ENCODE measurements around the gene DNAH10.
A peak's percentile ranks its signal among the peaks of the same experiment; 100 is the strongest.
"Not testable (repeated sequence)": the region's sequence is repeated elsewhere in the genome, so short reads cannot be mapped to it uniquely, and the experiment has no call there.

DNAH10 gene

DNA sequence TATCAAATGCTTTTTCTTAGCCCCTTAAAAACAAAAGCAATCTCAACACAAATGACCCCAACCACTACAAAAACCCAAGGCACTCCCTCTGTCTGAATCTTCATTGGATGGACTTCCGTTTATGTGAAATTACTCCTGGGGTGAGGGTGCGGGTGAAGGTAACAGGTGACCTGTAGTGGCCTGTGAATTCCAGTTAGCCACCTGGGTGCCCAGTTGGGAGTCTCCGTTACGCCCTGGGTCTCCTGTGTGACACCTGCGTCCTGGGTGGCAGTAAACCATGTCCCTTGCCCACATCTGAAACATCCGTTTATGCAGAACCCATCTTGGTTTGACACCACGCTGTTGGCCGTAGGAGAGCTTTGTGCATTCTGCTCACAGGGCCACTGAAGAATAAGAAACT lies 148.0 kb downstream of the DNAH10 start:
- DNase-seq = no peak

DNA sequence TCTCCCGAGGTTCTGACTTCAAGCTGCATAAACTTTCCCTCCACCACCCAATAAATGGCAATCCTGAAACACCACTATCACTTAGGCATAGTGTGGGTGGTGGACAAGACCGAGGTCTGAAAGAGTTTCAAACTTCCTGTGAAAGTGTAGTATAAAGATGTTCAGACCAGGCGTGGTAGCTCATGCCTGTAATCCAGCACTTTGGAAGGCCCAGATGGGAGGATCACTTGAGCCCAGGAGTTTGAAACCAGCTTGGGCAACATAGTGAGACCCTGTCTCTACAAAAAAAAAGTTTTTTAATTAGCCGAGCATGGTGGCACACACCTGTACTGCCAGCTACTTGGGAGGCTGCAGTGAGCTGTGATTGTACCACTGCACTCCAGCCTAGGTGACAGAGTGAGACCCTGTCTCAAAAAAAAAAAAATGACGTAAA lies 148.7 kb downstream of the DNAH10 start:
- DNase-seq = no peak

DNA sequence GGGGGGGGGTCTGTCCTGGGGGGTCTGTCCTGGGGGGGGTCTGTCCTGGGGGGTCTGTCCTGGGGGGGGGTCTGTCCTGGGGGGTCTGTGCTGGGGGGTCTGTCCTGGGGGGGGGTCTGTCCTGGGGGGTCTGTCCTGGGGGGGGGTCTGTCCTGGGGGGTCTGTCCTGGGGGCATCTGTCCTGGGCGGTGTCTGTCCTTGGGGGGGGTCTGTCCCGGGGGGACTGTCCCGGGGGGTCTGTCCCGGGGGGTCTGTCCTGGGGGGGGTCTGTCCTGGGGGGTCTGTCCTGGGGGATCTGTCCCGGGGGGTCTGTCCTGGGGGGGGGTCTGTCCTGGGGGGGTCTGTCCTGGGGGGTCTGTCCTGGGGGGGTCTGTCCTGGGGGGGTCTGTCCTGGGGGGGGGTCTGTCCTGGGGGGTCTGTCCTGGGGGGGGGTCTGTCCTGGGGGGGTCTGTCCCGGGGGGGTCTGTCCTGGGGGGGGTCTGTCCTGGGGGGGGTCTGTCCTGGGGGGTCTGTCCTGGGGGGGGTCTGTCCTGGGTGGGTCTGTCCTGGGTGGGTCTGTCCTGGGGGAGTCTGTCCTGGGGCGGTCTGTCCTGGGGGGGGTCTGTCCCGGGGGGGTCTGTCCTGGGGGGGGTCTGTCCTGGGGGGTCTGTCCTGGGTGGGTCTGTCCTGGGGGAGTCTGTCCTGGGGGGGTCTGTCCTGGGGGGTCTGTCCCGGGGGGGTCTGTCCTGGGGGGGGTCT lies 149.7 kb downstream of the DNAH10 start:
- not testable (repeated sequence) for DNase-seq

DNA sequence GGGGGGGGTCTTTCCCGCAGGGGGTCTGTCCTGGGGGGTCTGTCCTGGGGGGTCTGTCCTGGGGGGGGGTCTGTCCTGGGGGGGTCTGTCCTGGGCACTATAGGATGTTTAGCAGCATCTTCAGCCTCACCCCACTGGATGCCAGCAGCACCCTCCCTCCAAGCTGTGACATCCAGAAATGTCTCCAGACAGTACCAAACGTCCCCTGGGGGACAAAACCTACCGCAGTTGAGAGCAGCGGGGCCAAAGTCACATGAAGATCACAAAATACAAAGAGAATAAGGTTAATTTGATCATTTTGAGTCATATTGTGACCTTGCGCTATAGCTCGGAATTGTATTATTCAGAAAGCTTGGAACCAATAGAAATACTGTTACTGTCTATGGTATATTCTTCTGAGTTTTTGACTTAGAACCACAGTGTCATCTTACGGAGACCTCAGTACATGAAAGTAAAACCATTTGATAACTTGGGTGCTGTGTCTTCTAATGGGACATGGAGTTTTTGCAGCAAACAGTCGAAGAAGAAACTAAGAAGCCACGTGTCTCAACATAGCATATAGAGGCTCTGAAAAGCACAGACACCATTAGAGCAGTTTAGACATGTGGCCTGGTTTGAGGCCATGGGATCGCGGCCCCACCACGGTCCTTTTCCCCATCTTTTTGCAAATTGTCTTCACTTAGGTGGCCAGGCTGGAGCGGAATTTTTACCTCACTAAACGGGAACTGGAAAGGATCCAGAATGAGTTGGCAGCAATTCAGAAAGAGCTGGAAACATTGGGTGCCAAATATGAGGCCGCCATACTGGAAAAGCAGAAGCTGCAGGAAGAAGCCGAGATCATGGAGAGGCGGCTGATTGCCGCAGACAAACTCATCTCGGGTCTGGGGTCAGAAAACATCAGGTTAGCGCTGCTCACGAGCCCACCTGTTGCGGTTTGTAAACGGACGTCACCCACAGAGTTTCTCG lies 150.6 kb downstream of the DNAH10 start:
- peak; percentile 27 for DNase-seq

DNA sequence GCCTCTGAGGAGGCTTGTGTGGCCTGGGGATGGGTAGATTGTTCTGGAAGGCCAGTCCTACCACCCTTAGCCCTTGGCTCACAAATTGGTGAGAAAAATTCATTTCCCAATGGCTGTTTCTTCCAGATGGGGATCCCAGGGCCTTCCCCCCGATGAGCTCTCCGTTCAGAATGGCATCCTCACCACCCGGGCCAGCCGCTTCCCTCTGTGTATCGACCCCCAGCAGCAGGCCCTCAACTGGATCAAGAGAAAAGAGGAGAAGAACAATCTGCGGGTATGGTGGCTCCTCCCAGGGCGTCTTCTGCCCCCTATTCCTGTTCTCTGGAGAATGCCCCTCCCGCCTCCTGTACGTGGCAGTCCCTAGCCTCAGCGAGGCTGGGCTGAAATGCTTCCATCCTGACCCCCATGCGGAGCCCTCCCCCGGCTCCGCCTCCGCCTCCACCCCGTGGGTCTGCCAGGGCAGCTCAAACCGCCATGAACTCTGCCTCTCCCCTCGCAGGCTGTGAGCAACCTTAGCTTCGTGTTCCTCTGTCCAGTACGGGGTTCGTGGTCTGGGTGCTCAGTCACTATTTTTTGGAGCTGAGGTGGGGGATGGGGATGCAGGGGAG lies 152.7 kb downstream of the DNAH10 start:
- no peak for DNase-seq

DNA sequence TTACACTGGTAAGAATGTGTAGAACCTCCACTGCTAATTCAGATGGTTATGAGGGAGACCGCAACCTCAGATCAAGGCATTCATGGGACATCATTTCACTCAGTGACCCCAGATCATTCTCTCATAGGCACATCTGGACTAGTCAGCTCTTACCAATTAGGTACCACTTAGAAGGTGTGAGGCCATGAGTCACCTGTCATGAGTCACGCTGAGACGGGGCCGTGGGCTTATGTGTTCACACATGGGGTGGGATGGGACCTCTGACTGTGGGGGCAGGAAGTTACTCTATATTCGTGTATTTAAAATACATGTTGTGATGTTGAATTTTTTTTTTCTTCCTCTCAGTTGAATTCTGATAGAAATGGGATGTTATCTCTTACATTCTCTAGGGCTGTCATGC lies 154.6 kb downstream of the DNAH10 start:
- DNase-seq = no peak

DNA sequence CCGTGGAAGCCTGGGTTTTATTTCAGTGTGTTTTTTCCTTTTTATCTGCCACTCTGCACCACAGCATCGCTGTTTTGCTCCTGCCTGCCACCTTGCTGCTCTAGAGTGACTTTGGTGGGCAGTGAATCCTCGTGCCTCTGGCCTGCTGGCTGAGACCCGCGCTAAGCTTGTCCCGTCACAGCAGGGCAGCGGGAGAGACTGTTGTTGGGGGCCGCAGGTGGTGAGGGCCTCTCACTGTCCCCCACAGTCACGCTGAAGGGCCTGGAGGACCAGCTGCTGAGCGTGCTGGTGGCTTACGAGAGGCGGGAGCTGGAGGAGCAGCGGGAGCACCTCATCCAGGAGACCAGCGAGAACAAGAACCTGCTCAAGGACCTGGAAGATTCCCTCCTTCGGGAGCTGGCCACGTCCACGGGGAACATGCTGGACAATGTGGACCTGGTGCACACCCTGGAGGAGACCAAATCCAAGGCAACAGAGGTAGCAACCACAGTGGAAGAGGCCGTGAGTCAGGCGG lies 155.3 kb downstream of the DNAH10 start:
- DNase-seq = no peak

DNA sequence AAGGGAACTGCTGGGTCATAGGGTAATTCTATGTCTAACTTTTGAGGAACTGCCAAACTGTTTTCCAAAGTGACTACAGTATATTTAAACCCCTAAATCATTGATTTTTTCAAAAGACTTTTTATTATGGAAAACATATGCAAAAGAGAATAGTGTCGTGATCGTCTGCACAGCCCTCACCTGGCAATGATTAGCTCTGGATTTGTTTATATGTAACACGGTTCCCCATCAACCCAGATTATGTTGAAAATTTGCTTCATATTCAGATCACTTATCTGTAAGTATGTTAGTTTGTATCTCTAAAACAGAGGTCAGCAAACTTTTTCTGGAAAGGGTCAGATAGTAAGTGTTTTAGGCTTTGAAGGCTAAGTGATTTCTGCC lies 157.9 kb downstream of the DNAH10 start:
- no peak for DNase-seq

DNA sequence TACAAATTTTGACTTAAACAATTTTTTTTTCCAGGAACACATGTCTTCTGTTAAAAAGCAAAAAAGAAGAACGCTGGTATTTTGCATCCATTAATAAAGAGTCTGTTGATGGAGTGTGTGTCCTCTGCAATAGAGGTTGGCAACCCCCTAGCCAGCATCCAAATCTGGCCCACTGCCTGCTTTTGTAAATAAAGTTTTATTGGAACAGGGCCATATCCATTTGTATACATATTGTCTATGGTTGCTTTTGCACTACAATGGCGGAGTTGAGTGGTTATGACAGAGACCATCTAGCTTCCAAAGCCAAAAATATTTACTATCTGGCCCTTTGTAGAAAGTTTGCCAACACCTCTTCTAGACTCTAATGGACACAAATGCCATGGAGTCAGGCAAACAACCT lies 160.9 kb downstream of the DNAH10 start:
- DNase-seq = no peak

DNA sequence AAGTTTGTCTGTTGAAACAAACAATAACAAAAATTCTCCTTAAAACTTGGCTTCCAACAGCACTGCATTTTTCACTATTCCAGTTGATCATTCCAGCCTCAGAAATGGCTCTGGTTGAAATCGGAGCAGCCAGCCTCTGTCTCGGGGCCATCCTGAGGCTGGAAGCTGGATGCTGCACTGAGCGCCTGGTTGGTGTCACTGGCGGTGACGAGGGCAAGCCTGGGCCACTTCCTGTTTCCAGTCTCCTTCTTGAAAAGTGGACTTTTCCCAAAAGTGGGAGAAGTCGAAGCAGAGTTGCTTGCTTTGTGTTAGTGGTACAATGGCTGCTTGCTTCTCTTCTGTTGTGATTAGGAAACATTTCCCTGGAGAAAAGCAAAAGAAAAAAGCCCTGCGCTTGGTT lies 161.8 kb downstream of the DNAH10 start:
- no peak for DNase-seq

DNA sequence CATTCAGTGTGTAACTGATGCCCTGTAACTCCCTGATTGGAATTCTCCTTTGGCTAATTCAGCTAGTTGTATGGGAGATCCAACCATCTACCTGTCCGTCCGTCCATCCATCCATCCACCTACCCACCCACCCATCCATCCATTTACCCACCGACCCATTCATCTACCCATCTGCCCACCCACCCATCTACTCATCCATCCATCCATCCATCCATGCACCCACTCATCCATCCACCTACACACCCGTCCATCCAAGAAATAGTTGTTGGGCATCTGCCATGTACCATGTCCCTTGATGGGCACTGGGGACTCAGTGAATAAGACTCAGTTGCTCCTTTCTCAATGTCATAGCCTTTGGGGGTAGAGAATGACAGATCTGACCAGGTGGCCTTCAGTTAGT lies 162.4 kb downstream of the DNAH10 start:
- no peak for DNase-seq

DNA sequence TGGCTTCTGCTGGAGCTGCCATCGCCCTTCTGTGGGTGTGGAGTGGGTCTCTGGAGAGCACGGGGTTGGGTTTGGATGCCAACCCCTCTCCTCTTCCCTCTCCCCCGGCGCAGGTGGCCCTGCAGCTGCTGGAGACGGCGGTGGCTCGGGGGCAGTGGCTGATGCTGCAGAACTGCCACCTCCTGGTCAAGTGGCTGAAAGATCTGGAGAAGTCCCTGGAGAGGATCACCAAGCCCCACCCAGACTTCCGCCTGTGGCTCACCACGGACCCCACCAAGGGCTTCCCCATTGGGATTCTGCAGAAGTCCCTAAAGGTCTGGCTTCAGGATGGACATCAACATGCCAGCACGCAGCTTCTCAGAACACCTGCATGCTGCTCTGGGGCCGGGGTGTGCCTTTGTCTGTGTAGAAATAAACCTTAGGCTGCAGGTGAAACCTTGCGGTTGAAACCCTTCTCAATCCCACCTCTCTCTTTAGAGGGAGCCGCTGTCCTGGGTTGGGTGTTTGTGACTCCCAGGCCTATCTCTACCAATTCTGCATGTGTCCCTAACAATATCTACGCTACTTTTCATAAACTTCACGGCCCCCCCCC lies 166.3 kb downstream of the DNAH10 start:
- no peak for DNase-seq

DNA sequence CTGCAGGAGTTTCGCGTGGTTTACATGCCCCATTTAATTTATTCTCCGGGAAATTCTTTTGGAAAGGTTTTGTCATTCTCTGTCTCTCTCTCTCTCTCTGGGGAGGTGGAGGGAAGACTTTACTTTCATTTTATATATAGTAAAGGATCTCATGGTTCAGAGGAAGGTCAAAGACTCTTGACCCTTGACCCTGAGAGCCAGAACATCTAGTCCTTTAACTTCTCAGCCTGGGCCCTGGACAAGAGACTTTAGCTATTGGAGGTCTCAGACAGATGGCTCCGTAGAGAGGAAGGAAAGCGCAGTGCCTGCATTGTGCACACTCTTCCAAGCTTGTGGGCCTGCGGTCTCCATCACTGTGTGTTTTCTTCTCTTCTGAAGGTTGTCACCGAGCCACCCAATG lies 166.8 kb downstream of the DNAH10 start:
- DNase-seq = no peak

DNA sequence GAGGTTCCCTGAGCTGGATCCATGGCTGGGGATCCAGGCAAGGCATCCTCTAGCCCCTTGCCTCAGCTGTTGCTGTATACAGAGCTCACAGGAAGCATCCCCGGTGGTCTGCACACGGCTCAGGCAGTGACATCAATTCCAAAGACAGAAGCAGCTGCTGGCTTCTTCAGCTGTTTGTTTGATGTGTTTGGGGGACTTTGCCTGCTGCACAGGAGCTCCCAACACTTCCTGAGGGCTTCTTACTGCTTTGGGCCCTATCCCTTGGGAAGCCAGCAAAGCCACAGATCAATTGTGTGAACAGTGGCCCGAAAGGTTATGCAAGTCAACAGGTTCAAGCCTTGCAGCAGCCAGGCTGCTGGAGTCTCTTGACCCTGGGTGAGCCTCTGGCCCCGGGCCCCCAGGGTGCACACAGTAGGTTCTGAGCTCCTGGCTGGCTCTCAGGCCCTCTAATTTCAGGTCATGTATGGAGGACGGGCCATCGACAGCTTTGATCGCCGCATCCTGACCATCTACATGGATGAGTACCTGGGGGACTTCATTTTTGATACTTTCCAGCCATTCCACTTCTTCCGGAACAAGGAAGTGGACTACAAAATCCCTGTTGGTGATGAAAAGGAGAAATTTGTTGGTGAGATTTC lies 168.0 kb downstream of the DNAH10 start:
- no peak for DNase-seq

DNA sequence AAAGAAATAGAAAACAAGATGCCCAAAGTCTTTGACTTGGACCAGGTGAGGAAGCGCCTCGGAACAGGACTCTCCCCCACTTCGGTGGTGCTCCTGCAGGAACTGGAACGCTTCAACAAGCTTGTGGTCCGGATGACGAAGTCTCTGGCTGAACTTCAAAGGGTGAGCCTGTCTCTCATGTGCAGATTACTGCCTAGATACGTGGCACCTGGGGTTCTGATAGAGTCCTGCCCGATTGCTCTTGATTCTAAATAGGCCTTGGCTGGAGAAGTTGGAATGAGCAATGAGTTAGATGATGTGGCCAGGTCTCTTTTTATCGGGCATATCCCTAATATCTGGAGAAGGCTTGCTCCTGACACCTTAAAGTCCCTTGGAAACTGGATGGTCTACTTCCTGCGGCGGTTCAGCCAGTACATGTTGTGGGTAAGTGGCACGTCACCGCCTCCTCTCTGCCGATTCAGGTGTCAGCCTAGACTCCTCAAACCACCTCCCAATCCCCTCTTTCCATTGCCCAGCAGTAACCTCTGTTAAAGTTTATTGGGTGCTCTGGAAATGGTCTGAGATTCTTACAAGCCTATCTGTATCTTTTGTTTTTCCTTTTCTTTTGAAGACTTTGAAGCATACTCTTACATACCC lies 169.7 kb downstream of the DNAH10 start:
- DNase-seq = no peak

DNA sequence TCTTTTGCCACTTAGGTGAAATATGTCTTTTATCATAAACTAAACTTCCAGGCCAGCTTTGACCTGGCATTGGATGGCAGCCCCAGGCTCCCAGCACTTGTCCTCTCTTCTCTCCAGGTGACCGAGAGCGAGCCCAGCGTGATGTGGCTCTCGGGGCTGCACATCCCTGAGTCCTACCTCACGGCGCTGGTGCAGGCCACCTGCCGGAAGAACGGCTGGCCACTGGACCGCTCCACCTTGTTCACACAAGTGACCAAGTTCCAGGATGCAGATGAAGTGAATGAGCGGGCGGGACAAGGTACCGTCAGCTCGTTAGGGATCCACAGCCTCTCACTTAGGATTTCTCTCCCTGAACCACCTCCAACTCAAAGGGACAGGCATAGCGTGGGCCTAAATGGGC lies 171.1 kb downstream of the DNAH10 start:
- DNase-seq = no peak

DNA sequence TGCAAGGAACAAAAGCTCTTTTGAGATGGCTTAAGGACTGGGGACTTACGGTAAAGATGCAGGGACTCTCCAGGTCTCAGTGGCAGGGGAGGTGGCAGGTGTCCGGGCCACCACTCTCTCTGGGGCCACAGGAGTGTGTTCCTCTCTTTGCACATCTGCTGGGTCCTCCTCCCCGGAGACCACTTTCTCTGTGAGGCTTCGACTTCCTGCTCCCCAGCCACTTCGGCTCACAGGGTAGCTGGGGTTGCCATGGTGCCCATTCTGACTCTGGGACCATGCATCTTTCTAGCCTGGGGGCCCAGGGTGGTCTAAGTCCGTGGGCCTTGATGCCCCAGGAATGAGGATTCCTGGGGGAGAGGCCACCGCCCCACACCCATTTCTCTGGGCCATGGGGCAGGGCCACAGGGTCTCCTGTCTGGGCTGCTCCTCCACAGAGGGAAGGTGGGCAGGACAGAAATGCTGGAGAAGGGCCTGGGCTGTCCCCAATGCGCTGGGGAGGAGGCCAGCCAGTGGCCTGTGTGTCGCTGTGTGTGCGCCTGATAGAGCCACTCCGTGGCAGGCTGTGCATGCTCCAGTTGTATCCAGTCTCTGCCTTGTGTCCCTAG lies 172.0 kb downstream of the DNAH10 start:
- no peak for DNase-seq

DNA sequence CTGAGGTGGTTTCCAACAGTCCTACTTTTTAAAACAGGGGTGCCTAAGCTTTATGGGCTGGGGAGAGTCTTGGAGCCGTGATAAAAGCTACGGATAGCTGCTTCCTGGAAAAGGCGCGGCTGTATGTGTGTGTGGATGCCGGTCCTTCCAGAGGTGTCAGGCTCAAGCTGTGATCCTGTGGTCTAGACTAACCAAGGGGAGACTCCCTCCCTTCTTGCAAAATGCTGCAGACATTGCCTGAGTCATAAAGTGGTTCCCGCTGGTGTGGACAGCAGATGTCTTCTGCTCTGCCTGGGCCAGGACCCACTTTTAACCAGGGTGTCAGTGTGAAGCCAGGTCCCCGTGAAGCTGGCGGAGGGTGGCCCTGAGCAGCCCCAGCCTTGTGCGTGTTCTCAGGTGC lies 172.7 kb downstream of the DNAH10 start:
- no peak for DNase-seq

DNA sequence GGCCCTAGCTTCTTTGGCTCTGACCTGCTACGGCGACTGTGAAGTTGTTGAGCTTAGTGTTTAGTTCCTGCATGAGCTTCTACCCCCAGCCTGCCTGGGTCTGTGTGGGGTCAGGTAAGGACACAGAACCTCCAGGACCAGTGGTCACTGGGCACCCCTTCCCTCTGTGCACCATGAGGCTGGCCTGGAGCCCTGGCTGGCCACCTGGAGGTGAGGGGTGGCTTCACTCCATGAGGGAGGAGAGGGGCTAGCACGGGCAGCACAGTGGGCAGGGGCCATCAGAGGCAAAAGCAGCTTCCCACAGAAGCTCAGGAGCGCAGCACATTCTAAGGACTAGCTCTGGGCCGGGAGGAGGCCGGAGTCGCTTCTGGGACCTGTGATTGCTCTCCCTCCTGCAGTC lies 173.9 kb downstream of the DNAH10 start:
- no peak for DNase-seq

DNA sequence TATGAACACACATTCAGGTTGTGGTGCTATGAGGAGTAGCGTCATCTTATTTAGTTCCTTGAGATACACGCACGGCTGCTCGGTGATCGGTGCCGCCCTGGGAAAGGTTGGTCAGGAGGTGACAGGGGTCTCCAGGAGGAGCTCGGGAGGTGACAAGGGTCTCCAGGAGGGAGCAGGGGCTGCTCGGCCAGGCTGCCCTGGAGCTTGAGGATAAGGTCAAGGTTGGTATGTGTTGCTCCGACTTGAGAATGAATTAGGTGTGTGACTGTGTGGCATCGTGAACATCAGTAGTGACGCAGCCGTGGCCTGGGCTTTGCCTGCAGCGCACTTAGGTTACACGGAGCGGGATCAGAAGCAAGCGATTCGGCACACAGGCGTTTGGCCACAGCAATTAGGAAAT lies 174.4 kb downstream of the DNAH10 start:
- DNase-seq = no peak

DNA sequence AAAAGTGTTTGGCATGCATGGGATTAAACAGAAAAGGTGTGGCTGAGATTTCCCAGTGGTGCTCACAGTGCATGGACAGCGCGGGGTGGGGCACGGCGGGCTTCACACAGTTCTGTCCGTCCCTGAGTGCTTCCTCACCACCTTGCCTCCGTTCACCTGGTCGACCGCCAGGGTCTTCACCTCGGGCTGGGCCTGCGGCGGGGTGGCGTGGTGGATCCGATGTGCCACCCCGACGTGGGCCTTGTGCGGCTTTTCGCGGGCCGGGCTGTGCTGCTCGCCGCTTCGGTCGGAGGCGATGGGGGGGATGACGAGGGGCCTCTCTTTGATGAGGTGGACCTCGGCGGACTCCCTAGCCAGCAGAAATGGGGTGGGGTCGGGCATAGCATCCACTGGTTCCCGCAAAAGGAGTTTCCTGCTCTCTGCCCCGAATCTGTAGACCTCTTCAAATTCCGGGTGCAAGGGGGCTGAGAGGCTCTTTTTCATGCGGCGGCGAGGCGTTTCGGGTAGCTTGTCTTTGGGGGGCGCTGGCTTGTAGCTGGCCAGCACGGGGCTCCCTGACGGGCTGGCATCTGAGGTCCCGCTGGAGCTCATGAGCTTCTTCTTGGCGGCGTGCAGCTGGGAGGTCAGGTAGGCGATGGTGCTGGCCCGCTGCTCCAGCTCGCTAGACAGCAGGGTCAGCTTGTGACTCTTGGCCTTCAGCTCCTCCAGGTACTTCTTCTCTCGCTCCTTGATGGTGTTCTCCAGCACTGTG lies 175.0 kb downstream of the DNAH10 start:
- DNase-seq = no peak

All from NCI-H446 treated with DMSO at 0.1 percent for 48 hours (cell line).